Neural cell (in vitro differentiated cells): ENCODE data around the gene GNB3. TPM values are rescaled to one million over a fixed set of nuclear protein-coding genes. Genes with fewer than 3 reads are reported as not detected.

Experiments
- H2AFZ ChIP-seq: fragments of 200-600, 300-800 bp; sonication (generic), shearing (Covaris generic); 2 replicates; pipeline ENCODE4 v1.6.0; 2014; ENCODE audit warnings: low read depth, mild to moderate bottlenecking, antibody characterized with exemption, low read length, moderate library complexity
- H3F3A ChIP-seq: fragments of 200-600 bp; shearing (Covaris generic); 2 replicates; pipeline ENCODE4 v1.6.1; 2016; ENCODE audit warnings: mild to moderate bottlenecking, moderate library complexity, mixed read lengths, antibody characterized with exemption, low read length; ENCODE audit not compliant: insufficient read depth, poor library complexity, severe bottlenecking
- H3K27ac ChIP-seq: fragments of 200-600, 300-800 bp; sonication (generic), shearing (Covaris generic); 2 replicates; pipeline ENCODE4 v1.5.1; 2014; ENCODE audit warnings: mild to moderate bottlenecking, low read length, moderate library complexity
- H3K27me3 ChIP-seq: fragments of 300-800, 200-600 bp; sonication (generic), shearing (Covaris generic); 2 replicates; pipeline ENCODE4 v1.6.0; 2014; ENCODE audit warnings: mild to moderate bottlenecking, low read depth, low read length, moderate library complexity; ENCODE audit not compliant: insufficient read depth
- H3K36me3 ChIP-seq: fragments of 300-800, 200-600 bp; sonication (generic), shearing (Covaris generic); 2 replicates; pipeline ENCODE4 v1.5.1; 2014; ENCODE audit warnings: mild to moderate bottlenecking, antibody characterized with exemption, low read length, moderate library complexity; ENCODE audit not compliant: insufficient read depth
- H3K4me2 ChIP-seq: fragments of 300-800, 200-600 bp; sonication (generic), shearing (Covaris generic); 2 replicates; pipeline ENCODE4 v1.6.0; 2014; ENCODE audit warnings: mild to moderate bottlenecking, low read length
- H3K4me3 ChIP-seq: fragments of 300-800, 200-600 bp; sonication (generic), shearing (Covaris generic); 2 replicates; pipeline ENCODE4 v1.5.1; 2014; ENCODE audit warnings: mild to moderate bottlenecking, low read length, moderate library complexity
- H3K79me2 ChIP-seq: fragments of 200-600 bp; shearing (Covaris generic); replicated peaks from 2 replicates; pipeline ENCODE4 v1.6.0; 2014; ENCODE audit warnings: mild to moderate bottlenecking, low read length, moderate library complexity; ENCODE audit not compliant: insufficient read depth
- H3K9ac ChIP-seq: fragments of 300-800, 200-600 bp; sonication (generic), shearing (Covaris generic); 2 replicates; pipeline ENCODE4 v1.6.1; 2016; ENCODE audit warnings: mild to moderate bottlenecking, low read length, mixed read lengths
- H3K9me2 ChIP-seq: fragments of 200-600 bp; shearing (Covaris generic); 2 replicates; pipeline ENCODE4 v1.6.1; 2016; ENCODE audit warnings: mild to moderate bottlenecking, low read length, mixed read lengths; ENCODE audit not compliant: insufficient read depth
- H3K9me3 ChIP-seq: fragments of 200-600, 300-800 bp; sonication (generic), shearing (Covaris generic); 2 replicates; pipeline ENCODE4 v1.6.1; 2016; ENCODE audit warnings: mild to moderate bottlenecking, mixed run types, low read length, moderate library complexity, mixed read lengths
- H4K20me1 ChIP-seq: fragments of 200-600 bp; shearing (Covaris generic); 2 replicates; pipeline ENCODE4 v1.6.1; 2016; ENCODE audit warnings: mild to moderate bottlenecking, mixed run types; ENCODE audit not compliant: insufficient read depth
- EP300 ChIP-seq: fragments of 450-650 bp; conservative IDR thresholded peaks from 2 replicates; pipeline ENCODE4 v1.6.1; 2014; ENCODE audit warnings: antibody characterized with exemption, mild to moderate bottlenecking, moderate library complexity; ENCODE audit not compliant: poor library complexity, severe bottlenecking
- EZH2 ChIP-seq: fragments of 200-600, 300-800 bp; shearing (Covaris generic), sonication (generic); IDR thresholded peaks from 2 replicates; pipeline ENCODE4 v1.6.1; 2014; ENCODE audit warnings: antibody characterized with exemption, low read length, borderline replicate concordance, mild to moderate bottlenecking; ENCODE audit not compliant: insufficient read depth, poor library complexity, severe bottlenecking
- MXI1 ChIP-seq: fragments of 450-650 bp; conservative IDR thresholded peaks from 2 replicates; pipeline ENCODE4 v1.6.1; 2014; ENCODE audit warnings: antibody characterized with exemption, mild to moderate bottlenecking; ENCODE audit not compliant: poor library complexity, severe bottlenecking
- POLR2AphosphoS5 ChIP-seq: IDR thresholded peaks from 2 replicates; pipeline ENCODE4 v1.6.1; 2012
- RAD21 ChIP-seq: fragments of 450-650 bp; conservative IDR thresholded peaks from 2 replicates; pipeline ENCODE4 v1.6.1; 2014; ENCODE audit warnings: antibody characterized with exemption, mild to moderate bottlenecking, moderate library complexity
- SMC3 ChIP-seq: fragments of 450-650 bp; conservative IDR thresholded peaks from 2 replicates; pipeline ENCODE4 v1.6.1; 2014; ENCODE audit warnings: antibody characterized with exemption, mild to moderate bottlenecking, moderate library complexity; ENCODE audit not compliant: poor library complexity
- TAF1 ChIP-seq: IDR thresholded peaks from 2 replicates; pipeline ENCODE4 v1.6.1; 2012; ENCODE audit warnings: low read depth
- polyA plus RNA-seq: library from polyadenylated mRNA; depleted of rRNA; stranded (reverse); fragments of >200 nt; gene quantifications from 2 replicates; pipeline ENCODE4 v1.2.3, GENCODE V29; 2014
- TF ChIP-seq, protein P1 (sequence below): fragments of 450-650 bp; IDR thresholded peaks from 2 replicates; pipeline ENCODE4 v1.5.1; 2014; ENCODE audit warnings: antibody characterized with exemption, mild to moderate bottlenecking, moderate library complexity; ENCODE audit not compliant: poor library complexity, severe bottlenecking
- TF ChIP-seq, protein P2 (sequence below): IDR thresholded peaks from 2 replicates; pipeline ENCODE4 v1.6.1; 2012; ENCODE audit warnings: borderline replicate concordance

Gene GNB3
- polyA plus RNA-seq, 1 donor from 2014 or later = 18.8 TPM

DNA sequence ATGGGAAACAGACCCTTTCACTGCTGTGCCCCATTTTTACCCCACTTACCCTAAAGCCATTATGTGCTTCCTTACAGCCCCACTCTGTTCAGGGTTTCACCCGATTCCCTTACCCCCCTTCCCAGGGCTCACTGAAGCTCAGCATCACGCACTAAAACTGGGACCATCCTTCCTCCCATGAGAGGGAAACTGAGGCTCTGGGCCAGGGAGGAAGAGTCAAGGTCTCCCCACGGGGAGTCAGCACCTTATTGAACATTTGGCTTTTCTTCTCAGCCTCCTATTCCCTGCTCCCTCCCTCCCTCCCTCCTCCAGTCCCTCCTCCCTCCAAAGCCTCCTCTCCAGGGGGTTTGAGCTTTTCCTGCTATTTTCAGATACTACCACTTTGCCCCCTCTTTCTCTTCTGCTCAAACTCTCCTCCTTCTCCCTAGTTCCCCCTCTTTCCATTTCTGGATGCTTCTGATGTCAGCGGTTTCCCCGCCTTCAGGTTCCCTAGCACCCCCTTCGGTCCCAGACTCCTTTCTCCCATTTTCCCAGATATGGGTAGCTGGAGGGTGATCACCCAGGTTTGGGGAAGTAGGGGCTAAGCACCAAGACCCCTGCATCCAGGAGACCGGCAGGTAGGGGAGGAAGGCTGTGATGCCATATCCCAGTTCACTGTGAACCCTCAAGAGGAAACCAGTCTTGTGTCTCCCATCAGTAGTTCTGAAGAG lies 18.1 kb upstream of the GNB3 start:
- no peaks in the 10 kb centered on the region for H3K36me3 ChIP-seq
- no peaks in the 10 kb centered on the region for H4K20me1 ChIP-seq
- H3K79me2 ChIP-seq = peaks cover 25% of the 10 kb centered on the region
- no peaks in the 10 kb centered on the region for H3K9me2 ChIP-seq
- no peak overlapping the region for H2AFZ ChIP-seq
- peak overlapping the region; percentile 68 for H3K4me2 ChIP-seq
- peak overlapping the region; percentile 70 for H3K4me3 ChIP-seq
- H3K27me3 ChIP-seq = no peaks in the 10 kb centered on the region
- no peak for TF ChIP-seq EP300
- no peak for TF ChIP-seq SMC3
- no peak for TF ChIP-seq MXI1
- TF ChIP-seq, protein P1, sequence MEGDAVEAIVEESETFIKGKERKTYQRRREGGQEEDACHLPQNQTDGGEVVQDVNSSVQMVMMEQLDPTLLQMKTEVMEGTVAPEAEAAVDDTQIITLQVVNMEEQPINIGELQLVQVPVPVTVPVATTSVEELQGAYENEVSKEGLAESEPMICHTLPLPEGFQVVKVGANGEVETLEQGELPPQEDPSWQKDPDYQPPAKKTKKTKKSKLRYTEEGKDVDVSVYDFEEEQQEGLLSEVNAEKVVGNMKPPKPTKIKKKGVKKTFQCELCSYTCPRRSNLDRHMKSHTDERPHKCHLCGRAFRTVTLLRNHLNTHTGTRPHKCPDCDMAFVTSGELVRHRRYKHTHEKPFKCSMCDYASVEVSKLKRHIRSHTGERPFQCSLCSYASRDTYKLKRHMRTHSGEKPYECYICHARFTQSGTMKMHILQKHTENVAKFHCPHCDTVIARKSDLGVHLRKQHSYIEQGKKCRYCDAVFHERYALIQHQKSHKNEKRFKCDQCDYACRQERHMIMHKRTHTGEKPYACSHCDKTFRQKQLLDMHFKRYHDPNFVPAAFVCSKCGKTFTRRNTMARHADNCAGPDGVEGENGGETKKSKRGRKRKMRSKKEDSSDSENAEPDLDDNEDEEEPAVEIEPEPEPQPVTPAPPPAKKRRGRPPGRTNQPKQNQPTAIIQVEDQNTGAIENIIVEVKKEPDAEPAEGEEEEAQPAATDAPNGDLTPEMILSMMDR = no peak
- no peak for TF ChIP-seq RAD21
- TF ChIP-seq TAF1 = no peak
- TF ChIP-seq POLR2AphosphoS5 = no peak
- TF ChIP-seq, protein P2, sequence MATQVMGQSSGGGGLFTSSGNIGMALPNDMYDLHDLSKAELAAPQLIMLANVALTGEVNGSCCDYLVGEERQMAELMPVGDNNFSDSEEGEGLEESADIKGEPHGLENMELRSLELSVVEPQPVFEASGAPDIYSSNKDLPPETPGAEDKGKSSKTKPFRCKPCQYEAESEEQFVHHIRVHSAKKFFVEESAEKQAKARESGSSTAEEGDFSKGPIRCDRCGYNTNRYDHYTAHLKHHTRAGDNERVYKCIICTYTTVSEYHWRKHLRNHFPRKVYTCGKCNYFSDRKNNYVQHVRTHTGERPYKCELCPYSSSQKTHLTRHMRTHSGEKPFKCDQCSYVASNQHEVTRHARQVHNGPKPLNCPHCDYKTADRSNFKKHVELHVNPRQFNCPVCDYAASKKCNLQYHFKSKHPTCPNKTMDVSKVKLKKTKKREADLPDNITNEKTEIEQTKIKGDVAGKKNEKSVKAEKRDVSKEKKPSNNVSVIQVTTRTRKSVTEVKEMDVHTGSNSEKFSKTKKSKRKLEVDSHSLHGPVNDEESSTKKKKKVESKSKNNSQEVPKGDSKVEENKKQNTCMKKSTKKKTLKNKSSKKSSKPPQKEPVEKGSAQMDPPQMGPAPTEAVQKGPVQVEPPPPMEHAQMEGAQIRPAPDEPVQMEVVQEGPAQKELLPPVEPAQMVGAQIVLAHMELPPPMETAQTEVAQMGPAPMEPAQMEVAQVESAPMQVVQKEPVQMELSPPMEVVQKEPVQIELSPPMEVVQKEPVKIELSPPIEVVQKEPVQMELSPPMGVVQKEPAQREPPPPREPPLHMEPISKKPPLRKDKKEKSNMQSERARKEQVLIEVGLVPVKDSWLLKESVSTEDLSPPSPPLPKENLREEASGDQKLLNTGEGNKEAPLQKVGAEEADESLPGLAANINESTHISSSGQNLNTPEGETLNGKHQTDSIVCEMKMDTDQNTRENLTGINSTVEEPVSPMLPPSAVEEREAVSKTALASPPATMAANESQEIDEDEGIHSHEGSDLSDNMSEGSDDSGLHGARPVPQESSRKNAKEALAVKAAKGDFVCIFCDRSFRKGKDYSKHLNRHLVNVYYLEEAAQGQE = no peak
- no peak for TF ChIP-seq EZH2
- no peaks in the 10 kb centered on the region for H3K9me3 ChIP-seq
- H3K9ac ChIP-seq = peak overlapping the region; percentile 88
- peak overlapping the region; percentile 88 for H3K27ac ChIP-seq
- H3F3A ChIP-seq = peaks cover 10% of the 10 kb centered on the region

DNA sequence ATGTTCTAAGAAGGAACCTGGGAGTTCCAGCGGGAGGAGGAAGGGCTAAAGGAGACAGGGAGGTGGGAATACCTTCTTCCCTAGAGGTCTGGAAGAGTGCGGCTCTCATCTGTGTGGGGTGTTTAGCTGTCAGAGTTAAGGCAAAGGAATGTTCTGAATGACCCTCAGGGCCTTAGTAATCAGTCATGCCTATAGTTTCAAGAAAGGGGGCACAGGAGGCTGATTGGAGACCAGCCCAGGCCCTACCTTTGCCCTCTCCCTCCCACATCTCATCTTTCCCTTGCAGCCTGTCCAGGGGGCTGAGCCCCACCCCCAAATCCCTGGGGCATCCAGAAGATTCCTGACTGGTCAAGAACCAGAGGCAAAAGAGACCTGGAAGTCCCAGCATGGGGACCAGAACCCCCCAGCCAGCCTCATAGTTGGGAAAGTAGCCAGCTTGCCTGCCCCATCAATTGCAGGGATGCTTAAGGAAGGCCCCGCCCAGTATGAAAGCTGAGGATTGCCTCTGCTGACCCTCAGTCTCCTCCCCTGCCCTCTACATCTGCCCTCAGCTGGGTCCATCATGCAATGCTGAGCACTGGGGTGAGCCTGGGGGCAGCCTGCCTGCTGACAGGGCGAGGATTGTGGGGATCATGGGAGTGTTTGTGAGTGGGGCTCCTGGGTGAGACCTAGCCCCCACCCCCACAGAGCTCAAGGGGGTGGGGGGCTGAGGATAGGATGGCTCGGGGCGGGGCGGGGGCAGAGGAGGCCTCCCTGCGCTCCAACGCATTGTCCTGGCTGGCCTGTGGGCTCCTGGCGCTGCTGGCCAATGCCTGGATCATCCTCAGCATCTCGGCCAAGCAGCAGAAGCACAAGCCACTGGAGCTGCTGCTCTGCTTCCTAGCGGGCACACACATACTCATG lies 17.3 kb upstream of the GNB3 start:
- Histone ChIP-seq H3K36me3 (no peaks in the 10 kb centered on the region), H2AFZ (no peak overlapping the region), H4K20me1 (no peaks in the 10 kb centered on the region), H3K27me3 (no peaks in the 10 kb centered on the region), H3K4me3 (peak overlapping the region; percentile 70), H3K79me2 (peaks cover 25% of the 10 kb centered on the region), H3K9ac (peak overlapping the region; percentile 88), H3K27ac (no peak overlapping the region), H3K9me3 (no peaks in the 10 kb centered on the region), H3F3A (peaks cover 10% of the 10 kb centered on the region), H3K9me2 (no peaks in the 10 kb centered on the region), H3K4me2 (no peak overlapping the region)
- TF ChIP-seq RAD21 (no peak), EZH2 (no peak), EP300 (no peak), POLR2AphosphoS5 (no peak), SMC3 (no peak)
- TF ChIP-seq, protein P1 = no peak
- TF ChIP-seq, protein P2 = no peak
